HG02642 (cell line): ENCODE data around the gene SPOCK1.

Source experiments
- ATAC-seq: cut with Tn5 transposase; IDR thresholded peaks from one replicate; pipeline ENCODE4 v1.9.1; 2021; ENCODE audit warnings: mild to moderate bottlenecking; ENCODE audit not compliant: unreplicated experiment, poor library complexity

SPOCK1 gene

DNA sequence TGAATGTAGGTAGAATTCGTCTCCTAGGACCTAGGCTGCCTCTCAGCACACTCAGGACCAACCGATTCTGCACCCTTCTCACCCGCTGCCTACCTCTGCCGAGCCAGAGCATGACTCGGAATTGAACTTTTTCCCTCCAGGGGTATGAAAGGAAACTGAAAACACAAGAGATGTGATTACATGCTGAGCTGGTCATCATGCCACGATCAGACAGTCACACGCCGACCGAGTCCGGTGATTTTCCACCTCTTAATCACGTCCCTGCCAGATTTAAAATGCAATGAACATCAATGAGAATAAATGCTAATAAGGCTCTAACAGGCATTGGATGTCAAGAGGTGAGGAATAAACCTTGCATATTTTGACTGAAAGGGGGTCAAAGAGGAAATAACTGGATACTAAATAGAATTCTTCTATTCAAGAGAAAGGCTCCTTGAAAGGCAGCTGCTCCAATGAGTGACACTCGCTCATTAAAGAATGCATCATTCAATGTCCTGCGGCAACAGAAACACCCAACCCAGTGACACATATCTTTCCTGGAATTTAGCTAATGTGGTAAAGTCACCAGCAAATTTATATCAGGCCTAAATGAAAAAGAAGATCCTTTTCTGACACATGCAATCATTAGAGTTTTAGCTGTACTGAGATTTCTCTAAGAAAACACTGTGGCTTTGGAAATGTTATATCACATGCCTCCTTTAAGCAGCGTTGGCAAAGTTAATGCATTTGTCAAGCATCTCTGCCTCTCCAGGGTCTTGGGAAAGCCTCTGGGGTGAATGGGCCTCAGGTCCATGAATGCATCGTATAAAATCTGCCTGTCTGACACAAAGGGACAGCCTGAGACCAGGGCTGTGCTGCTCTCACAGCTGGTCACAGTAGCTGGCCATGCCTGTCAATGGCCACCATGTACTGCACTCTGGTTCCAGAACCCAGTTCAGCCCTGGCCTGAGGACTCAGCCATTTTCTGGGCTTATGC is 128.7 kb downstream of the SPOCK1 start:
- no peak for ATAC-seq

DNA sequence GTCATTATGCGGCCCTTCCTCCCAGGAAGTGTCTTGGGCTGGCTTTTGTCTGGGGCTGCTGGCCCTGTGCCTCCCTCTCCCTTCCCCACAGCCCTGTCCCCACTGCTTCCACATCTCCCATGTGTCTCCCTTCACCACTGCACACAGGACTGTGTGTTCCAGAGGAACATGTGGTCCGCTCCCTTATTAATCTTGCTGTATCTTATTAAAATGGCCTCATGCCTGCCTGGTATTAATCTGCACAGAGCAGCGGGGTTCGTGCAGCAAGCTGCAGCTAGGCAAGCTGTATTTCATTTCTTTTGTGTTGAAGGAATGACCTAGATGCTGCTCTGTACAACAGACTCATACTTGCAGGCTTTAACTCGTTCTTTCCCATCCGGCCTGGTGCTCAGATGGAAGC is 130.5 kb downstream of the SPOCK1 start:
- ATAC-seq: no peak

- ATAC-seq: no peak
Observed at GRCh38 chr5:137367951-137368350, 131.2 kb downstream of the SPOCK1 start.

GRCh38 chr5:137366526-137366925 is 132.6 kb downstream of the SPOCK1 start:
- no peak for ATAC-seq

DNA sequence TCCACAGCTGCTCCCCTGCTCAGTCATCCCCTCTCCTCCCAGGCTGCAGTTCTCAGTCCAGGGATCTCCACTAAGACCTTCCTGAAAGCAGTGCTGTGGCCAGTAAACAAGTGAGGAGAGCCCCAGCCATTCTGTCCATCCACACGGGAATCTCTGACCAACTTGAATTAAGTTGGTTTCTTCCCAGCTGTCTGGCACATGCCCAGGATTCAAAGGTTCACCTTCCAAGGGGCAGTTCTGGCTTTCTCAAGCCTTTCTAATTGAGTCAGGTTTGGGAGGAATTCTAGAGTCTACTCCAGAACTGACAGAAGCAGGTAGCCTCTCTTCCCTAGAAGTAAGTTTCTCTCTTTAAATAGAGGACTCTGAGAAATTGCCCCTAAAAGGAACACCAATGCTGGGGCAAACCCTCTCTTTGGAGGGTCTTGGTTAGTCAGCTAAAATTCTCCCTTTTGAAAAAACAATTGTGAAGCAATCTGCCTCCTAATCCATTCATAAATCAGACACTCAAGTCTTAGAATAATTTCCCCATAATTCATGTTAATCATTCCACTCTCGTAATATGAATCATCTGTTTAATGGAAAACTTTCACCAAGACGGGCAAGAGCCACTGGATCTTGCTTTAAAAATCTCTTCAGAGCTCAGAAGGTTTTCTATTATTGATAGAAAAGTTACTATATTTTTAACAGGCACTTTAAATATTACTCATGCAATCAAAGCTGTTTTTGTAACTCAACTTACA is 133.8 kb downstream of the SPOCK1 start:
- ATAC-seq: no peak

DNA sequence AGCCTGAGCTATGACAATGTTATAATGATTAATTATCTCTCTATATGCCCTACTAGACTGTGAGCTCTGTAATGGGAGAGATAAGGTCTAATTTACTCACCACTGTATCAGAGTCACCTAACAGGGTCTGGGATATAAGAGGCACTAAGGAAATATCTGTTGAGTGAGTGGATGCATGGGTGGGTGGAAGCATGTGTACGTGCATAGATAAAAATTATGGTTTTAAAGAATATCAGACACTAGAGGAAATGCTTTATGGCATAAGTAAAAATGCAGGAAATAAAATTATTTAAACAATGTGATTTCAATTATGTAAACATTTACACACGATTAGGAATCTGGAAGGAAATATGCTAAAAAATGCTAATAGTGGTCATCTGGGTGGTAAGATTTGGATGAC is 137.8 kb downstream of the SPOCK1 start:
- no peak for ATAC-seq

DNA sequence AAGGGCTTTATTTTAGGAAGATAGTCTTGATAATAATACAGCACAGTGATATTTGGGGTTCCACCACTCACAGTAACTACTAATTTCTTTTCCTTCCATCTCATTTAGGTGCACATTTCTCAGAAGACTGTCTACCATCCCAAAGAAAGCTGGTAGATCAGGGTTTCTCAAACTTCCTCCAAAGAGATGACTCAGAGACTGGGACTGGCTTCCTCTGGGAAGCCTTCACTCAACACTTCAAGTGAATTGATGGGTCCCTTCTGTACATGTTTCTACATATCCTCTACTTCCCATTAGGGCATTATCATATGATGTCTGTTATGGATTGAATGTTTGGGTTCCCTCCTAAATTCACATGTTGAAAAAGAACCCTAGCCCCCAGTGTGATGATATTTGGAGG is 138.5 kb downstream of the SPOCK1 start:
- no peak for ATAC-seq

GRCh38 chr5:137359941-137360340 is 139.2 kb downstream of the SPOCK1 start:
- no peak for ATAC-seq

DNA sequence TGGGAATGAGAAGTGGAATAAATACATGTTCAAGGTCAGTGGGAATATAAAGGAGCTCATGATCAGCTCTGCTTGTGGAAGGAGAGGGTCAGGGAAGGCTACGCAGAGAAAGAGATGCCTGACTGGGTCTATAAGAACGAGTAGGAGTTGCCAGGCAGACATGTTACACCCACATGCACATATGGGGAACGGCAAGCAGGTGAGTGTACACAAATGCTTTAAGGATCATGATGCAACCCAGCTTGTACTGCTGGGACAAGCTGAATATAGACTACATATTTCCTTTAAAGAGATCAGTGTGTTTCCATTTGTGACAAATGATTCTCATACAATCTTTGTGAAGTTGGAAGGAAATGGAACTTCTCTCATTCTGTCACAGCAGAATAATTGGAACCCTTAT is 141.7 kb downstream of the SPOCK1 start:
- no peak for ATAC-seq

DNA sequence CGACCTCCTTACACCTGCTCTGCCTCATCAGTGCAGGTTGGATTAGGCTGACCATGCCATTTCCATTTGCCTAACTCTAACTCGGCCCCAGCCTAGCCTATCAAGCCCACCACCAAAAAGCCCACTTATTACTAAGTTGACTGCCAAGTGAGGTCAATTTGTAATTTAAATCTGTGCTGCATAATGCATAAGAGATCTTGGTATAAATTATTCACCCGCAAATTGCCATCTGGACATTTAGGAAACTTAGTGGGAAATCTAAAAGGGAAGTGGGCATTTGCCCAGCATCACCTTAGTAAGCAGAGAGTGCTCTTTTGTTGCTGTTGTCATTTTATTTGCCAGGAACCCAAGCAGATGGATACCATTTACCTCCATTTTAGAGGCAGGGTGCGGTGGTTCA is 143.0 kb downstream of the SPOCK1 start:
- no peak for ATAC-seq

GRCh38 chr5:137355708-137356107 is 143.4 kb downstream of the SPOCK1 start:
- ATAC-seq: no peak

DNA sequence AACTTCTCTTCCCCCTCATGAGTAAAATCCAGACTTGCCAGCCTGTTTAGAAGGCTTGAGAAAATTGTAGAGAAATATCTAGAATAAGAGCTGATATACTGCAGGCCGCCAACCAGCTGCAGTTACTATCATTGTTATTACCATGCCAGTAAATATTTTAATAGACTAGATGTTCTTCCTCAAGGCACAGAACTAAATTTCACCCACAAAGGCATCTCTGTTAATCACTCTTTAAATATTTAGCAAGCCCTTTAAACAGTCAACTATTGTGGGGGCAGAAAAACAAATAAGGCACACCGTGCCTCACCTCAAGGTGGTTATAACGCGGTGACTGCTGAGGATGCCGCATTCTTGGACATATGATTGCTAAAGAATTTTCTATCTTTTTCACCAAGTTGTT is 147.0 kb downstream of the SPOCK1 start:
- no peak for ATAC-seq

DNA sequence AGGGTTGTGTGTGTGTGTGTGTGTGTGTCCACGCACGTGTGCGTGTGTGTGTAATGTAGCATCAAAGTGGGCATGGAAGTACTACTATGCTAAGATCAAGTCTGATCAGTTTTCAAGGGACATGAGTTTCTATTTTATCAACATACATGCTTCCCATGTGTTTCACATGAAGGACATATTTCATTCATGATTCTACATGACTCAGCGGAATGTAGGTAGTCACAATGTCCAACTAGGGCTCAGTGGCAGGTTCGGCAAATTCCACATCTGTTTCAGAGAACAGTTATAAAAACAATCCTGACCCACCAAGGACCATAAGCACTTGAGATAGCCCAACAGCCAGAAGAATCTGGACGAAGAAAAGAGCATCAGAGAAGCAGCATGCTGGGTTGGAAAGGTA is 148.3 kb downstream of the SPOCK1 start:
- no peak for ATAC-seq

GRCh38 chr5:137348759-137349158 is 150.4 kb downstream of the SPOCK1 start:
- ATAC-seq: no peak

DNA sequence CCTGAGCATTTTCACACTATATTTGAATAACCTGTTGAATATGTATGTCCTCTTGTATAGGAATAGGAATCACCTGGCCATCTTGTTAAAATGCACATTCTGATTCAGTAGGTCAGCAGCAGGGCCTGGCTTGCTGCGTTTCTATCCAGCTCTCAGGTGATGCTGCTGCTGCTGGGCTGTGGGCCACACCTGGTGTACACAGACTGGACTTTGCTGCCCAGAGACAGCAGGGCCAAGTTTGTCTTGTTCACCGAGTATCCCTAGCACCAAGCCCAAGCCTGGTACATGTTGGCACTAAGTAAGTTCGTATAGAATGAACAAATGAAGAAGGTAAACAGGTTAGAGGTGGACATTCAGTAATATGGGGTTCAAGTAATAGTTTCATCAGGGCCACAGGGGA is 151.3 kb downstream of the SPOCK1 start:
- no peak for ATAC-seq

GRCh38 chr5:137346281-137346680 is 152.8 kb downstream of the SPOCK1 start:
- ATAC-seq: no peak

- ATAC-seq: no peak
Observed at GRCh38 chr5:137345396-137345795, 153.7 kb downstream of the SPOCK1 start.

GRCh38 chr5:137344723-137345322 is 154.3 kb downstream of the SPOCK1 start:
- no peak for ATAC-seq

- no peak for ATAC-seq
Observed at GRCh38 chr5:137344021-137344420, 155.1 kb downstream of the SPOCK1 start.

DNA sequence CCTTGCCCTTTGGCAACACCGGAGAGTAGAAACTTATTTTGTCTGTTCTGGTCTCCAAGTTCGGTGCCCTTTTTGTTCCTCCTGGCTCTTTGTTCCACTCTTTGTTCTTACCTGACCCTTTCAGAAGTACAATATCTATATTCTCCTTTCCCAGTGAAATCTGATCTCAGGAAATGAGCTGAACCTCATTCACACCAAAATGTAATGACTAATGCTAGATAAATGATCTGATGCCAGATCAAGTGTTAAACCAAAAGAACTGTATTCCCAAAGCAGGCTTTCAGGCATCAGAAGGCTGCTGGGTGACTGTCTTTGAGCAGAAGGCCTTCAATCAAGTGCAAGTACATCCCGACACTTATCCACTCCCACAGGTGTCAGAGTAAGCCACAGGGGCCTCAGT is 156.4 kb downstream of the SPOCK1 start:
- ATAC-seq: no peak

- no peak for ATAC-seq
Observed at GRCh38 chr5:137341831-137342230, 157.3 kb downstream of the SPOCK1 start.
